Middle frontal gyrus (tissue), 1 donor: ENCODE data around the gene ZNF587.
A peak's percentile ranks its signal among the peaks of the same experiment; 100 is the strongest.
"Not testable (repeated sequence)": the region's sequence is repeated elsewhere in the genome, so short reads cannot be mapped to it uniquely, and the experiment has no call there.

Experiments
- DNase-seq: peaks from one replicate; pipeline ENCODE4 v3.0.0-alpha.2; 2015; ENCODE audit warnings: low spot score; ENCODE audit errors: extremely low spot score

ZNF587 gene

DNA sequence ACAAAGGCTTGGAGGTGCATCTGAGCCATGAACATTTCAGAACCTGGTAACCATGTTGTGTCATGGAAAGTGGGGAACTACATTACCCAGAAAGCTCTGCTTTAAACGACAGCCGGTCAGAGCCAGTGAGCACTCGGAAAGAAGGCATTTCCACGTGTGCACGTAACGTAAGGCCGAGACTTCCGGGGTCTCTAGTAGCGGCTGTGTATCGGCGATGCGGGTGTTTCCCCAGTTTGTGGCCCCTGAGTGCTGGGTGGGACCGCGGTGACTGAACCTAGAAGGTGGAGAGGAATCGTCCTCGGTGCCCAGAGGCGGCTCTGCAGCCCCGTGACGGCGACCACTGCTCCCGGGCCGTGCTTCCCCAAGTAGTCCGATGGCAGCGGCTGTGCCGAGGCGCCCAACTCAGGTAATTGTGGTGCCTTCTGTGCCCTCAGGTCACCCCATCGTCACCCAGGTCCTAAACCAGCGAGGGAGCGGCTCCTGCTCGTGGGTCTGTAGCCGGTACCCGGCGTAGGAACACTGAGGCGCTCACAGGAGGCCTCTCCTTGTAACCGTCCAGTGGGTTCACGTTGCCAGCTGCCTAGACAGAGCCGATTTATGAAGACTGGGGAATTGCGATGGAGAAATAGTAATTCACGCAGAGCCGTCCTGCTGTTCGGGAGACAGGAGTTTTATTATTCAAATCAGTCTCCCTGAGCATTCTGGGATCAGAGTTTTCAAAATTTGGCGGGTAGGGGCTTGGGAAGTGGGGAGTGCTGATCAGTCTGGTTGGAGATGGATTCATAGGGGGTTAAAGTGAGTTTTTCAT, at the start of gene ZNF587:
Gene ZNF587 (plus strand): TSS at position 194 of the 808 bp plus-strand sequence. CDS start 180 bp downstream, at position 374.
- DNase-seq = peak; percentile 69

DNA sequence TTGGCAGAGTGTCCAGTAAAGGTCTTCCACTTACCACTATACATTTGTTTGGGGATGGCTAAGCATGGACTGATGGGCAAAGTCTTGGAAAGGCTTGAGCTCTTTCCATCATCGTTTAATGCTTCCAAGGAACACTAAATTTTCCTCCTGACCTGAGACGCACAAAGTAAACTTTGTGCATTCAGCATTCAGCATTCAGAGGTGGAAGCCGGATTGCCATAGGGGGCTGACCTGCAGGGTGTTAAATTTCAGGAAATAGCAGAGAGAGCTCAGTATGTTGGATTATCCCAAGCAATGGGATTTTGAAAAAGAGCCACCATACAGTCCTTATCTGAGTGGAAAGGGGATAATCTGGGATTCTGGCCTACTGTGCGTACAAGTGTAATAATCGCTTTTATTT, 49.0 kb upstream of the ZNF587 start:
- no peak for DNase-seq

DNA sequence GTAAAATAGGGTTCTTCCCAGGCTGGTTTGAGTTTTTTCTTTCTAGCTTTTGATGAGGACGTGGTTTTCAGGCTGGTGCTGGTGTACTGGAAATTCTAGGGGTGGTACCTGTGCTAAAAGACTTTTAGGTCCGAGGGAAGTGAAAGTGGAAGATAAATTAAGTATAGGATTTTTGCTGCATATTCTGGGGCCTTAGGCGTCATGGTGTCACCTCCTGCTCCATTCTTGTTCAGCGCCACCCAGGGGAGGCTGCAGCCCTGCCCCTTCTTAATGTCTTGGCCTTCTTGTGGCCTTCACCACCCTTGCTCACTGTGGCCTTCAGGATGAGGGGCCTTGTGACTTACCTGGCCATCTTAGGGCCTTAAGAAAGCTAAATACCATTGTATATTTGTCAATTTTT, 47.4 kb upstream of the ZNF587 start:
- no peak for DNase-seq

DNA sequence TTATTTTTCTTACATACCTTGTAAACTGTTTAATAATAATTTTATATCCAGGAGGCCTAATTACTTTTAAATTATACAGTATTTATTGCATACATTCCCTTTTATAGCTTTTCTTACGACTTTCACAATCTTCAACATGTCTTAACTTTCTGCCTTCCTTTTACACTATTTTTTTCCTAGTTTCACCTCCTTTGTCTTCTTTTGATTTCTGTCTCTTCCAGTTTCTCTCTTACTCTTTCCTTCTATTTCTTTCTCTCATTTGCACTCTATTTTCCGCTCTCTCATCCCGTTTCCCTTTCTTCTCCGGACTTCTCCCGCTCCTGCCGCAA, 46.4 kb upstream of the ZNF587 start:
- DNase-seq = no peak

DNA sequence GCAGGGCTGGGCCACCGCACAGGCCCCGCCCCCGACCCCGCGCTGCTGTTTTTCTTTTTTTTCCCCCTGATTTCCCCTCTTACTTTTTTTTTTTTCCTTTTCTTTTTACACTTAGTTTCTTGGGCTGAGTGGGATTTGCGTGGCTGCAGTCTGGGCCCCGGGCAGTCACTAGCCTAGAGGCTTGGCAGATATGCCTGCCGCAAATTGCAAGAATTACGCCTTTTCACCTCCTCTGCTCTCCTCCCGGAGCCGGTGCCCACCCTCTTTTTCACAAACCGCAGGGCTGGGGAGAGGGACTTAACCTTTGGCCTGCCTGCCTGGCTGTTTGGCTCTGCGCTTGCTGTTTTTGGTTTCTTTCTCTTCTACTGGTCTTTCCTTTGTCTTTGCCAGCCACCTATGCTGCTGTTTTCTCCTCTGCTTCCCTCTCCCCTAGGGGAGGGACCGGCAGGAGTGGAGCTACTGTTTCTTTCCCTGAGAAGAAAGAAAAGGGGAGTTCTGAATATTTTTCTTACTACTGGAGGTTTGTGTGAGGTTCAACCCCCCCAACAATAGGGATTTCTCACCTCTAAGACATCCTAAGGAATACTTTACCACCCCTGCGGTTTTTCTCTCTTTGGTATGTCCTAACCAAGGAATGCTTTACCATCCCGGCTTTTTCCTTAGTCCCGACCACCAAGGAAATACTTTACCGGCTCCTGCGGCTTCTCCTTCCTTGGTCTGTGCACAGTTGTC, 45.9 kb upstream of the ZNF587 start:
- DNase-seq = no peak

DNA sequence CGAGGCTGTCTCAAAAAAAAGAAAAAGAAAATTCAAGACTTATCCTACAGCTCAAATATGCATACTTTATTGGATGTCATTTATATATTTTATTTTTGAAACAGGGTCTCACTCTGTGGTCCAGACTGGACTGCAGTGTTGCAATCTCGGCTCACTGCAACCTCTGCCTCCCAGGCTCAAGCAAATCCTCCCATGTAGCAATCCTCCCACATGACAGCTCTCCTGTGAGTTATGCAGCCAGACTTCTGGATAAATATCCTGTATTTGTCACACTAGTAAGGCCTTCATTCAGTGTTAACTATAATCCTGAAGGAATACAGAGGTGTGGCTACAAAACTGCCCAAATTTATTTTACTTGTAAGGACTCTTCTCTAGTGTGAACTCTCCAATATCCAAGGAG, 42.1 kb upstream of the ZNF587 start:
- DNase-seq = no peak

DNA sequence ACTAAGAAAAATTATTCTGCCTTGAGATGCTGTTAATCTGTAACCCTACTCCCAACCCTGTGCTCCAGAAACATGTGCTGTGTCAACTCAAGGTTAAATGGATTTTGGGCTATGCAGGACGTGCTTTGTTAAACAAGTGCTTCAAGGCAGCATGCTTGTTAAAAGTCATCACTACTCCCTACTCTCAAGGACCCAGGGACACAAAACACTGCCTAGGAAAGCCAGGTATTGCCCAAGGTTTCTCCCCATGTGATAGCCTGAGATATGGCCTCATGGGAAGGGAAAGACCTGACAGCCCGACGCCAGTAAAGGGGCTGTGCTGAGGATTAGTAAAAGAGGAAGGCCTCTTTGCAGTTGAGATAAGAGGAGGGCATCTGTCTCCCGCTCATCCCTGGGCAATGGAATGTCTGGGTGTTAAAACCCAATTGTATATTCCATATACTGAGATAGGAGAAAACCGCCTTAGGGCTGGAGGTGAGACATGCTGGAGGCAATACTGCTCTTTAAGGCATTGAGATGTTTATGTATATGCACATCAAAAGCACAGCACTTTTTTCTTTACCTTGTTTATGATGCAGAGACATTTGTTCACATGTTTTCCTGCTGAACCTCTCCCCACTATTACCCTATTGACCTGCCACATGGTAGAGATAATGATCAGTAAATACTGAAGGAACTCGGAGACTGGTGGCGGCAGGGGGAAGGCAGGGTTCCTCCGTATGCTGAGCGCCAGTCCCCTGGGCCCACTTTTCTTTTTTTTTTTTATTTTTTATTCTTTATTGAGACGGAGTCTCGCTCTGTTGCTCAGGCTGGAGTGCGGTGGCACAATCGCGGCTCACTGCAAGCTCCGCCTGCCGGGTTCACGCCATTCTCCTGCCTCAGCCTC, 39.0 kb upstream of the ZNF587 start:
- not testable (repeated sequence) for DNase-seq

DNA sequence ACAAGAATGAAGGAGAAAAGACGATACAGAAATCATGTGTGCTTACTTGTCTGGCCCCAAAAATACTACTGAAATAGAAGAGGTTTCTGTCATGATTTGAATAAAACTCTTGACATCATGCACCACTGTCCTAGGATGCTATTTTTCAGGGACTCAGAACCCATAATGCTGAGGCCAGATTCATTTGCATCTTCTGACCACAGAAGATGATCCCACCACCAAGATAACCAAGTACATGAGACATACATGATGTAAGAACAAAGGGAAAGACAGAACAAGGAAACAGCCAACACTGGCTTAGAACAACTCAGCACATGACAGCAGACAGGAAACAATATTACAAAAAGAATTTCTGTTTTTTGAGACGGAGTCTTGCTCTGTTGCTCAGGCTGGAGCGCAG, 37.4 kb upstream of the ZNF587 start:
- DNase-seq = no peak

DNA sequence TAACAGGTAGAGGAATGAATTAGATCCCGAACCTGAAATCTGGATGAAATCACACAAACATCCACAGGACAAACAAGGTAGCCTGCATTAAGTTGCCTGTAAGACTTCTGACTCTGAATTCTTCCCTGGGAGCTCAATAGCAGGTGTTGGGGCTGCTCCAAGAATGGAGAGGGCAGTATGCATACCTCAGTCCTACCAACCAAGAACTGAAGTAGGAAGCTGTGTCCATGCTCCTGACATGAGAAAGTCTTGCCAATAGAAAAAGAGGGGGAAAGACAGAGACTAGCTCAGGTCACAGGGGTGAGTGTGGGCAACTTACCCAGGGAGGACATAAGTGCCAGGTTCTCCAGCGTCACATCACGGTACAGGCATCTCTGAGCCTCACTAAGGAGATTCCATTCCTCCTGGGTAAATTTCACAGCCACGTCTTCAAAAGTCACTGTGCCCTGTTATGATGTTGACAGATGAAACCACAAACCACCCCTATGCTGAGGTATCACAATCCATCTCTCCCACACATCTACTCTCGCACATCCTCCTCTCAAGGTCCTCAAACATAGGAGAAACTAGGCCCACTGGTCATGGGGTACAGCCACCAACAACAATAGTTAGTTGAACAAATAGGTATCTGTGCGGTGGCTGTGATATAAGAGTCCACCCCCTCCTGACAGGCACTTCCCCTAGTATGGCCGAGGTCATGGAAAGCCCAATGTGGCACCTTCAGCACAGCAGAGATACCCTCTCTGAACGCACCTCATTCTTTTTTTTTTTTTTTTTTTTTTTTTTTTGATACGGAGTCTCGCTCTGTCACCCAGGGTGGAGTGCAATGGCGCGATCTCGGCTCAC, 36.5 kb upstream of the ZNF587 start:
- DNase-seq = not testable (repeated sequence)

DNA sequence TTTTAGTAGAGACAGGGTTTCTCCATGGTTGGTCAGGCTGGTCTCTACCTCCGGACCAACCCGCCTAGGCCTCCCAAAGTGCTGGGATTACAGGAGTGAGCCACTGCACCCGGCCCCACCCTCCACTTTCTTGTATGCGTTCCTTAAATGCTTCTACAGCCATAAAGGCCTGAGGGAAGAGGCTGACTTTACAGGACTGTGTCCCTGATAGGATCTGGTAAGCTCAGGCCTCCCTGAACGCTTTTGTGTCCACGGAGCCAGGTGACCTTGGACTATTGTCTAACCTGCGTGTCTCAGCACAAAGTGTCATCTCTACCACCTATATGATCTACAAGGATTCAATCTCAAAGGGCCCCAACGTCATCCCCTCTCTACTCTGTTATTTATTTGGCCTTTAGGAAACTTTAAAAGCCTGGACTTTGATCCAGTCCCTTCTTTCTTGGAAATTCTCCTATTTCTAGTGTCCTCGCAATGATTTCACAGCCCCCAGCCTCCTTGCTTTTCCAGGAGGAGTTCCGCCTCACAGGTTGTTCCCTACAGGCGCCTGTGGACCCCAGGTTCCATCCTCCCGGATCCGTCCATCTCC, 35.6 kb upstream of the ZNF587 start:
- no peak for DNase-seq

DNA sequence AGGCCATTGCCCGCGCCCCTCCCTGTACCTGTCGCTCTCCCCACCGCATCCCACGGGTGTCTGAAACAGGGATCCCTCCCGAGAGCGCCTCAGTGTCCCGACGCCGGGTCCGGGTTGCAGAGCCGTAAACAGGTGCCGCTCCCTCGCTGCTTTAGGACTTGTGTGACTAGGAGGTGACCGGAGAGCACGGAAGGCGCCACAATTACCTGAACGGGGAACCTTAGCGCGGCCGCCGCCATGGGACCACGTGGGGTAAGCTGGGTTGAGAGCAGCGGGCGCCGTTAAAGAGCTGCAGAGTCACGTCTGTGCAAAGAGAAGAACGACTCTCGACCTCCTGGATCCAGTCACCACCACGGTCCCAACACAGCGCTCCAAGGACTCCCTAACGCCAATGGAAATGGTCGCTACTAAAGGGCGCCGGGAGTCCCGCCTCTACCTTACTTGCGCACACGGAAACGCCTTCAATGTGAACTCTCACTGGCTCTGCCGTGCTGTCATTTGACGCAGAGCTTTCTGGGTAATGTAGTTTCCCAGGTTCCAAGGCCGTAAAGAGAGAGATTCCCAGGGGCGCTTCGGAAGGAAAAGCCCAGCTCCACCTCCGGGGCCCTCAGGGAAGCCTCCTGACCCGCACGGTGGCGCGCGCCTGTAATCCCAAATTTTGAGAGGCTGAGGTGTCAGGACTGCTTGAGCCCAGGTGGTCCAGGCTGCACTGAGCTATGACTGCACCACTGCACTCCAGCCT, 35.0 kb upstream of the ZNF587 start, which contains the start of gene ZNF552:
Gene ZNF552 (minus strand): TSS at position 409 of the 742 bp plus-strand sequence. CDS start 170 bp downstream, at position 239.
- DNase-seq = peak; percentile 94

DNA sequence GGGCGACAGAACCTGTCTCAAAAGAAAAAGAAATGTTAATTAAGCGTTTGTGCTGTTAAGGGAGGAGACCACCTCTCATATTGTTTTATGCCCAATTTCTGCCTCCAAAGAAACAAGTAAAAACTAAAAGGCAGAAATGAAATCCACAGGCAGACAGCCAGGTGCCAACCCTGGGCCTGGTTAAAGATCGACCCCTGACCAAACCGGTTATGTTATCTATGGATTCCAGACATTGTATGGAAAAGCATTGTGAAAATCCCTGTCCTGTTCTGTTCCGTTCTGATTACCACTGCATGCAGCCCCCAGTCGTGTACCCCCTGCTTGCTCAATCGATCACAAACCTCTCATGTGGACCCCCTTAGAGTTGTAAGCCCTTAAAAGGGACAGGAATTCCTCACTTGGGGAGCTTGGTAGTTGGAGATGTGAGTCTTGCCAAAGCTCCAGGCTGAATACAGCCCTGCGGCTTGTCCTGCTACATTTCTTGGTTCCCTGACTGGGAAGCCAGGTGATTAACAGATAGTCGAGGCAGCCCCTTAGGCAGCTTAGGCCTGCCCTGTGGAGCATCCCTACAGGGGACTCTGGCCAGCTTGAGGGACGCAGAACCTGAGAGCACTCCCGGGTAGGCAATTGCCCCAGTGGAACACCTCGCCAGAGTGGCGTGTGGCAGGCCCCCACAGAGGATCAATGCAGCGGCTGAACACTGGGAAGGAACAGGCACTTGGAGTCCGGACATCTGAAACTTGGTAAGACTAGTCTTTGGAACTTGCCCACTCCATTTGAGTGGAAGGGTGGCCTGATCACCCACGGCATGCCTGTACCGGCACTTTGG, 34.2 kb upstream of the ZNF587 start:
- DNase-seq = no peak

DNA sequence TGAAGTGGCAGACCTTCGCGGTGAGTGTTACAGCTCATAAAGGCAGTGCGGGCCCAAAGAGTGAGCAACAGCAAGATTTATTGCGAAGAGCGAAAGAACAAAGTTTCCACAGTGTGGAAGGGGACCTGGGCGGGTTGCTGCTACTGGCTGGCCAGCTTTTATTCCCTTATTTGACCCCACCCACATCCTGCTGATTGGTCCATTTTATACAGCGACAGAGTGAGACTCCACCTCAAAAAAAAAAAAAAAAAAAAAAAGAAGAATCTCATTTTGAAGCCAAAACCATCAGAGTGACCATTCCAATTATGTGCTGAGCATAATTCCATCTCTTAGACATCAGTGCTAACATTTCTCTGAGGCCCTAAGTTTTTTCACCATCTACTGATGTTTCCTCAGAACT, 33.0 kb upstream of the ZNF587 start:
- no peak for DNase-seq

DNA sequence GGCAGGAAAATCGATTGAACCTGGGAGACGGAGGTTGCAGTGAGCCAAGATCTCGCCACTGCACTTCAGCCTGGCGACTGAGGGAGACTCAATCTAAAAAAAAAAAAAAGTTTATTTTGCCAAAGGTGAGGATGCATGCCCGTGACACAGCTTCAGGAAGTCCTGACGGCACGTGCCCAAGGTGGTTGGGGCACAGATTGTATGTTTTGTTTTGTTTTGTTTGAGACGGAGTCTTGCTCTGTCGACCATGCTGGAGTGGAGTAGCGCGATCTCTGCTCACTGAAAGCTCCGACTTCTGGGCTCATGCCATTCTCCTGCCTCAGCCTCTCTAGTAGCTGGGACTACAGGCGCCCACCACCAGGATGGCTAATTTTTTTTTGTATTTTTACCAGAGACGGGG, 31.7 kb upstream of the ZNF587 start:
- no peak for DNase-seq

DNA sequence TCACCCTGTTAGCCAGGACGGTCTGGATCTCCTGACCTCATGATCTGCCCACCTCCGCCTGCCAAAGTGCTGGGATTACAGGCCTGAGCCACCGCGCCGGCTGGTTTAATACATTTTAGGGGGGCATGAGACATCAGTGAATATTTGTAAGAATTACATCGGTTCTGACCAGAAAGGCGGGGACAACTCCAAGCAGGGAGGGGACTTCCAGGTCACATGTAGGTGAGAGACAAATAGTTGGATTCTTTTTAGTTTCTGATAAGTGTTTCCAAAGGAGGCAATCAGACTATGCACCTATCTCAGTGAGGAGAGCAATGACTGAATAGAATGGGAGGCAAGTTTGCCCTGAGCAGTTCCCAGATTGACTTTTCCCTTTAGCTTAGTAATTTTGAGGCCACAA, 31.3 kb upstream of the ZNF587 start:
- DNase-seq = no peak

DNA sequence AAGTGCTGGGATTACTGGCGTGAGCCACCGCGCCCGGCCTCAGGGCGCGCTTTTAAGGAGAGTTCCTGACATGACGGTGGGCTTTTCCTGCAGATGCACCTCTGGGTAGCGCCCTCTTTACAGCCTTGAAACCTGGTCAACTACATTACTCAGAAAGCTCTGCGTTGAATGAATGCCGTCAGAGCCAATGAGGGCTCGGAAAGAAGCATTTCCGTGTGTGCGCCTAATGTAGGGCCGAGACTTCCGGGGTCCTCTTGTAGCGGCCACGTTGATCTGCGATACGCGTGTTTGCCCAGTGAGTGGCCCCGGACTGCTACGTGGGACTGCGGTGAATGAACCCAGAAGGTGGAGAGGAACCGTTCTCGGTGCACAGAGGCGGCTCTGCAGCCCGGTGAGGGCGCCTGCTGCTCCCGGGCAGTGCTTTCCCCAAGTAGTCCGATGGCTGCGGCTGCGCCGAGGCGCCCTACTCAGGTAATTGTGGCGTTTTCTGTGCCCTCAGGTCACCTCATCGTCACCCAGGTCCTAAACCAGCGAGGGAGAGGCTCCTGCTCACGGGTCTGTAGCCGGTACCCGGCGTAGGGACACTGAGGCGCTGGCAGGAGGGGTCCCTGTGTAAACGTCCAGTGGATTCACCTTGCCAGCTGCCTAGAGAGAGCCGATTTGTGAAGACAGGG, 30.0 kb upstream of the ZNF587 start:
- DNase-seq = peak; percentile 87

DNA sequence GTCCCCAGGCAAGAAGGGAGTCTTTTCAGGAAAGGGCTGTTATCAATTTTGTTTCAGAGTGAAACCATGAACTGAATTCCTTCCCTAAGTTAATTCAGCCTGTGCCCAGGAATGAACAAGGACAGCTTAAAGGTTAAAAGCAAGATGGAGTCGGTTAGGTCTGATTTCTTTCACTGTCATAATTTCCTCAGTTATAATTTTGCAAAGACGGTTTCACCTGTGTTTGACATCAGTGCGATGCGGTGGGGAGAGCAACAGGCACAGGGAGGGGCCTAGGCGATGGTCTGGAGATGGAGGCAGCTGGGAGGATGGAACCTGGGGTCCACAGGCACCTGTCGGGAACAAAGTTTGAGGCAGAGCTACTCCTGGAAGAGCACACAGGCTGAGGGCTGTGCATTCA, 29.1 kb upstream of the ZNF587 start:
- DNase-seq = no peak

DNA sequence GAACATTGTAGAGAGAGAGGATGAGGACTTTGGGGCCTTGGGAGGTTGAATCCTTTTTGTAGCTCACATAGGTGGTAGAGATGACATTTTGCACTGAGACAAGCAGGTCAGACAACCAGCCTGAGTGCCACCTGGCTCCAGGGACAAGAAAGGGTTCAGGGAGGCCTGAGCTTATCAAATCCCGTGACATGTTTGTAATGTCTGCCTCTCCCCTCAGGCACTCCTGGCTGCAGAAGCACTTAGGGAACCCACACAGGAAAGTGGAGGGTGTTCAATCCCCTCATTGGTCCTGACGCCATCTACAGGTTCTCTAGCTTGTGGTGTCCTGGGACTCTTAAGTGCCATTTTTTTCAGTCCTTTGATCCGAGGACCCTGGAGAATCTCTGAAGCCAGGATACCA, 28.6 kb upstream of the ZNF587 start:
- not testable (repeated sequence) for DNase-seq
